T-helper 1 cell treated with Interleukin-12 subunit alpha and Interleukin-12 subunit beta and Interleukin-4 antibody, amounts not matched to agents 30 ng/mL and 1 ng/mL, for 36 hours (primary cell): ENCODE results near the gene PHLDA2. TPM values are rescaled to one million over a fixed set of nuclear protein-coding genes. Genes with fewer than 3 reads are reported as not detected.
"Not testable (repeated sequence)": the region's sequence is repeated elsewhere in the genome, so short reads cannot be mapped to it uniquely, and the experiment has no call there.

Experiments
- intact Hi-C: fragments of 100-400 bp; cut with micrococcal nuclease; formaldehyde crosslinking; loops from one replicate; pipeline ENCODE4 v1.15.1; 2024
- total RNA-seq: library from RNA; stranded (reverse); gene quantifications from 2 replicates; pipeline ENCODE4 v1.2.3, GENCODE V29; 2022

Gene PHLDA2
- total RNA-seq, 1 donor from 2014 or later: 6.2 TPM

- intact Hi-C loops: no loop called here
Measured at GRCh38 chr11:2916114-2916891, 12.9 kb downstream of the PHLDA2 start.

DNA sequence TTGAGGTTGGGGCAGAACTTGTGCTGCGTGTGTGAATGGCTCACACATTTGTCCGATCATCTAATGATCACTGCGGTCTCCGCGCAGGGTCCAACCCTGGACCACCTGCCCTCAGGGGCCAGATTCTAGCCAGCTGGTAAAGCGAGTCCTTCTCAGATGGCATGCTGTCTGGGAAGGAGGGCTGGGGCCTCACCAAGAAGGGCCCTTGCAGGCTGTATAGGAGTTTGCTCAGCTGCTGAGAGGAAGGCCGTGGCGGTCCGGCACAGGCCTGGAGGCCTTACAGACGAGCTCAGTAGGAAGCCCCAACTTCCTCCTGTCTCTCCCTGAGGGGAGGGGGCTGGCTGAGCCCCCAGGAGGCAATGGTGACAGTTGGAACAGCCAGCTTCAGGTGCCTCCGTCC, 13.7 kb downstream of the PHLDA2 start:
- intact Hi-C loops: no loop called here

DNA sequence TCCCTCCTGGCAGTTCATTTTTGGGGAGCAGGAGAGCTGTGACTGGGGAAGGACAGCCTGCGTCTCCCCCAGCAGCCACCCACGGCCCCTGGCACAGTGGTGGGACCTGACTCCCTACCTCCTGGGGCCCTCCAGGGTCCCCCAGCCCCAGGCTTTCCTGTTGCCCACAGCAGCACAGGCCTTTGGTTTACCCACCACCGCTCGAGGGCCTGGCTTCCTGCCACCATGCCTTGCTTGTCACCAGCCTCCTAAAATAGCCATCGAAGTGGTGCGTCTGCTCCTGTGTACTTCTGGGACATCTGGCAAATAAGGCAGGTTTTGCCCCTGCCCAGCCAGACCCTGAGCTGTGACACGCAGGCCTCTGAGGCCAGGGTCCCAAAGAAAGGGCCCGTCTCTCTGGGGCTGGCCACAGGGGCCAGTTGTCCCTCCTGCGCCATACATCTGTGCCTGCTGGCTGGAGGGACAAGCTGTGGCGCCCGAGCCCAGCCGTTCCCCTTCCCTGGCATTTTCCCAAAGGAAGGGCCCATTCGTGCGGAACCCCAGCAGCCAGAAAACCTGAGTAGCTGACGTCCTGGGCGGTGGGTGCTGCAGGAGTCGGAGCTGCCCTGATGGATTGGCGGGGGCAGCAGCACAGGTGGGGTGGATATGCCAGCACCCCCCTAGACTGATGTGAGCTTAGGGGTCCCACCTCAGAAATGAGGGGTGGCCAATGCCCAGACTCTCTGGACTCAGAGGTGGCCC, 14.6 kb downstream of the PHLDA2 start:
- intact Hi-C loops: no loop called here

DNA sequence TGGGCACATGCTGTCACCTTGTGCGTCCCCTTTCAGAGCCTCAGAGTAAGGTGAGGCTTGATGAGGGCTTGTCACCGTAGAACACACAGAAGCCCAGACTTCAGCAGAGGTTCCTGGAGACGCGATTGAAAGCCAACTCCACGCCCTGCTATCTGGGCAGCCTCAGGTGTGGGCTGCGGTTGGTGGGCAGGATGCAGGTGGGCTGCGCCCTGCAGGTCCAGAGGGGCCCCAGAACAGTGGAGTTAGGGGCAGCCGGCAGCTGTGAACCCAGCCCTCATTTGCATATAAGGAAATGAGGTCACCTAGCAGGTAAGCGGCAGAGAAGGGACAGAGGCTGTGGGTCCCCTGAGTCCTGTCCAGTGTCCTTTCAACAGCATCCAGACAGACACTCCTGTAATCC, 15.4 kb downstream of the PHLDA2 start:
- intact Hi-C loops: no loop called here

- intact Hi-C loops: no loop called here
Measured at GRCh38 chr11:2913019-2913431, 16.2 kb downstream of the PHLDA2 start.

DNA sequence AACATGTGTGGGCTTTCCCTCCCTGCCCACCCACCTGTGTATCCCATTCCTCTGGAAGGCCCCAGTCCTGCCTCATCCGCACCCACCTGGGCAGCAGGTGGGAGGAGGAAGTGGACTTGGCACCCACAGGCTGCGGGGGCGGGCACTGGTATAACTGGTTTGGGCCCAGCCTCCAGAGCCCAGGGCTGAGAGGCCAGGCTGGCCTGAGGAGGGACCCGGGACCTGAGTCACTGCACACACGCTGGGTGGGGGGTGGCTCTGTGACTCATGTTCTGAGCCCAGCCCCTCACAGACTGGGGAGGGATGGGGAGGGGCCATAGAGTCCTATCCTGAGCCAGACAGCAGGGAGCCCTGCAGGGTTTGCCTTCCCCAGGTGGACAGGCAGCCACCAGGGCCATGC, 16.7 kb downstream of the PHLDA2 start:
- intact Hi-C loops: no loop called here

GRCh38 chr11:2911785-2912391, 17.3 kb downstream of the PHLDA2 start:
- intact Hi-C loops: no loop called here

- intact Hi-C loops: no loop called here
Measured at GRCh38 chr11:2911088-2911784, 18.0 kb downstream of the PHLDA2 start.

- intact Hi-C loops: no loop called here
Measured at GRCh38 chr11:2910401-2910955, 18.7 kb downstream of the PHLDA2 start.

DNA sequence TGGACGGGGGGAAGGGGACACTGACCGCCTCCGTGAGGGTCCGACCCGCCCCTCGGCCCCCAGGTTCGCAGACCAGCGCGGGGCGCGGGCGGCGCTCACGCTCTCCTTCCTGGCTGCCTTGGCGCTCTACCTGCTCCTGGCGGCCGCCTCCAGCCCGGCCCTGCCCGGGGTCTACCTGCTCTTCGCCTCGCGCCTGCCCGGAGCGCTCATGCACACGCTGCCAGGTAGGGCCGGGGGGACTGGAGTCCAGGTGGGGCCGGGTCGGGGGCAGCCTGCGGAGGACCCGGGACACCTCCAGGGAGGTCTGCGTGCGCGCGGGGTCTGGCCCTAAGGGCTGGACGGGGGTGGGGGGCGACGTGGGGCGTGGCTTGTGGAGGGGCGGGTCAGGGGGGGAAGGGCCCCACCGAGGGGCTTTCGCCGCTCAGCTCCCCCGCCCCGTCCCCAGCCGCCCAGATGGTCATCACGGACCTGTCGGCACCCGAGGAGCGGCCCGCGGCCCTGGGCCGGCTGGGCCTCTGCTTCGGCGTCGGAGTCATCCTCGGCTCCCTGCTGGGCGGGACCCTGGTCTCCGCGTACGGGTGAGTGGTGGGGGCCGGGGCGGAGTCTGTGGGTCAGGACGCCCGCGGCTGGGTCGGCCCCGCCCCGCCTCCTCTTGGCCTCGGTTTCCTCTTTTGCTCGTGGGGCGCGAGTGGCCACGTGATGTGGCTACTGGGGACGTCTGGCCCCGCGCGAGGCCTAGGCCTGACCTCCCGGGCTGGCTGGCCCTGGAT, 19.9 kb downstream of the PHLDA2 start:
- intact Hi-C loops: no loop called here

DNA sequence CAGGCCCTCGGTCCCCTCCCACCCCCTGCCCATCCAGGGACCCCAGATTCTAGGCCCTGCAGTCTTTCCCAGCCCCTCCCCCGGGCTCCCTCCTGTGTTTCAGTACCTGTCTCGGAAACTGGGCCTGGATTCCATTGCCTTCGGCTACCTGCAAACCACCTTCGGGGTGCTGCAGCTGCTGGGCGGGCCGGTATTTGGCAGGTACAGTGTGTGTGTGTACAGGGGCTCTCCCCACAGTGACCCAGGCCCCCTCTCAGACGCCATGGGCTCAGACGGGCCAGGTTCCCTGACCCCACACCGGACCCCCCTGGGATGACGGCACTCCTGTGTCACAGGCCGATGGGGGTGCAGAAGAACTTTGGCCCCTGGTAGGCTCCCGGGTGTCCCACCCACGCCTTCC, 21.1 kb downstream of the PHLDA2 start:
- intact Hi-C loops: no loop called here

DNA sequence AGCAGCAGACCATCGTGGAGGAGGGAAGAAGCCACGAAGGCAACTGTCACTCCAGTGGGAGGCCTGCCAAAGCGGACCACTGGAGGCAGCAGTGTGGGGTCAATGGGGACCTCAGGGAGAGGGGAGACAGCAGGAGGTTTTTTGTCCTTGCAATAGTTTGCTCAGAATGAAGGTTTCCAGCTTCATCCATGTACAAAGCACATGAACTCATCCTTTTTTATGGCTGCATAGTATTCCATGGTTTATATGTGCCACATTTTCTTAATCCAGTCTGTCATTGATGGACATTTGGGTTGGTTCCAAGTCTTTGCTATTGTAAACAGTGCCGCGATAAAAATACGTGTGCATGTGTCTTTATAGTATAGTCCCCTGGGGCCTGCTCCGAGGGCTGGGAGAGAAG, 23.9 kb downstream of the PHLDA2 start:
- intact Hi-C loops: not testable (repeated sequence)

- intact Hi-C loops: no loop called here
Measured at GRCh38 chr11:2904153-2905052, 24.8 kb downstream of the PHLDA2 start.

DNA sequence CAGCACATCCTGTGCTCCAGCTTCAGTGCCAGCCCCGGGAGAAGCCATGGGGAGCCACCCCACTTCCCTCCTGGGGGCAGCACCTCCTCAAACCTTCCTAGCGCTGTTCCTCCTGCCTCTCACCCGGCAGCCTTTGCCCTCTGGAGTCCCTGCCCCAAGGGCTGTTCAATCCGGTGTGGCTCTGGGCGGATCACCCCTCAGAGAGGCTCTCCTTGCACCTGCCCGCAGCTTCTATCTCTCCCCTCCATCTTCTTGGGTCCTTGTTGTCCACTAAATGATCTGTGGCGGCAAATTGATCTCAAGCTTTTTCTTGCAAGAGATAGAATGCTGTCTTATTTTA, 25.6 kb downstream of the PHLDA2 start:
- intact Hi-C loops: no loop called here

DNA sequence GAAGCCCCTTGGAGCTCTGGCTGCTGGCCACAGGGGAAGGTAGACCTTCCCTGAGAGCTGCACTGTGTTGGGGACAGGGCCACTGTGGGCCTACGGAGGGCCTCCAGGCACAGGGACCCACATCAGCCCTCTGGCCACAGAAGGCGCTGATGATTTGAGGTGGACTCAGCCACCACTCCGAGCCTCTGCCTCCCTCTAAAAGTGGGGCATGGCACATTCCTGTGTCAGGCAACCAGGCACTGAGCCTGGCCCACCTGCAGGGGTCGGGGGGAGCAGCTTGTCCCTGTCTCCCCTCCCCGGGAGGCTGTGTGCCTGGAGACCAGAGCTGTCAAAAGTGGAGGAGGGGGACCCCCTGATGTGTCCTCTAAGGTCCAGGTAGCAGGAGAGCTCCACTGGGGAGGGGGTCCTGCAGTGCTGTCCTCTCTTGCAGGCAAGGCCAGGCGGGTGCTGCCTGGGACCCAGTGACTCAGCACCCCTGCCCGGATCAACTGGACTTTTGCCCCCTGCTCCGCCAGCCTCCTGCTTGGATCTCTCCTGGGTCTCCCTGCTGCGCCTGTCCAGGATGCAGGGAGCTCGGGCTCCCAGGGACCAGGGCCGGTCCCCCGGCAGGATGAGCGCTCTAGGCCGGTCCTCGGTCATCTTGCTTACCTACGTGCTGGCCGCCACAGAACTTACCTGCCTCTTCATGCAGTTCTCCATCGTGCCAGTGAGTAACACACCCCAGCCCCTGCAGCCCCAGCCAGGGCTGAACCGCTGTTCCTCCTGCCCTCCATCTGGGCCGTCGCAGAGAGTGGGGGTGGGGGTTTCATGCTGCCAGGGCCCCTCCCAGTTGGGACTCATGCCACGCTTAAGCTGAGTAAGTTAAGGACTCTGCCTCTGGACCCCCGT, 26.2 kb downstream of the PHLDA2 start:
- intact Hi-C loops: loop anchor here (1.0 kb wide), 6 partner anchors 11 to 503 kb away; partner anchors contain the start of genes CARS1, CDKN1C, NAP1L4 and PHLDA2

DNA sequence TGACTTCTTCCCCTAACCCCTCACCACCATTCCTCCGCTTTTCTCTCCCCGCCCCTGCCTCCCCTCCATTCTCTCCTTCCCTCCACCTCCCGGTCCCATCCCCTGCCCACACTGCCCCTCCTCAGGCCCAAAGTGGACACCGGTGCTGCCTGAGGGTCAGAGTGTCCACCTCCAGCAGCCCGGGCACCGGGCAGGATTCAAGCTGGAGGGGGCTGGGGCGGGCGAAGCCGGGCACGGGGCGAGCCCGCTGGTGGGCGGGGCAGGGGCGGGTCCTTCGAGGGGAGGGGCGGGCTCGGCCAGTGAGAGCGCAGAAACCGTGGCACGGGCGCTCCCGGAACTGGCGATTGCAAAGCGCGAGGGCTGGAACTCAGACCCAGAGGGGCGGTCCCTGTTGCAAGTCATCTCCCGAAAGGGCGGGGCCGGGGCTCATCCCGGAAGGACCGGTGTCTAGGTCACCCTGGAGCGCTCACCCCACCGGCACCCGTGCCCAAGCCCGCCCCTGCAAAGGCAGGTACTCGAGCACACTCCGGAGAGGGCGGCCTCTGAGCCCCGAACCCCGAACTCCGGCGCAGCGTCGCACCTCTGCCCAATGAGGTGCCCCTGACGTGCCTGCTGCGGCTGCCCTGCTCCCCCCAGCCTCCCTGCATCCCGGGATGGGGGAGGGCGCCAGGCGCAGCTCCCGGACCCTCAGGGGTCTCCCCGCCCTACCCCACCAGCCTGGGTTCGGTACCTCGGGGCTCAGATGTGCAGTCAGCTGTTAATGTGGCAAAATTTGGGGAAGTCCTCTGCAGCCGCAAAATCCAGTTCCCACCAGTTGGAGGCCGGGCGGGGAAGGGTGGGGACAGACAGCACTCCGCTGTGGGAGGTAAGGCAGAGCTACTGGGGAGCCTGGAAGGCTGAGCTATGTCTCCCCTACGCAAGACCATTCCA, 27.1 kb downstream of the PHLDA2 start:
- intact Hi-C loops: loop anchor here (1.0 kb wide), 6 partner anchors 10 to 502 kb away; partner anchors contain the start of genes CARS1, CDKN1C, NAP1L4 and PHLDA2

- intact Hi-C loops: no loop called here
Measured at GRCh38 chr11:2901196-2901796, 27.9 kb downstream of the PHLDA2 start.
